GM19463 (cell line): Measurements from ENCODE around the gene GABBR2.

Experiments used
- ATAC-seq: cut with Tn5 transposase; IDR thresholded peaks from one replicate; pipeline ENCODE4 v1.9.1; 2021; ENCODE audit warnings: mild to moderate bottlenecking, moderate library complexity; ENCODE audit not compliant: unreplicated experiment

The GABBR2 gene

DNA sequence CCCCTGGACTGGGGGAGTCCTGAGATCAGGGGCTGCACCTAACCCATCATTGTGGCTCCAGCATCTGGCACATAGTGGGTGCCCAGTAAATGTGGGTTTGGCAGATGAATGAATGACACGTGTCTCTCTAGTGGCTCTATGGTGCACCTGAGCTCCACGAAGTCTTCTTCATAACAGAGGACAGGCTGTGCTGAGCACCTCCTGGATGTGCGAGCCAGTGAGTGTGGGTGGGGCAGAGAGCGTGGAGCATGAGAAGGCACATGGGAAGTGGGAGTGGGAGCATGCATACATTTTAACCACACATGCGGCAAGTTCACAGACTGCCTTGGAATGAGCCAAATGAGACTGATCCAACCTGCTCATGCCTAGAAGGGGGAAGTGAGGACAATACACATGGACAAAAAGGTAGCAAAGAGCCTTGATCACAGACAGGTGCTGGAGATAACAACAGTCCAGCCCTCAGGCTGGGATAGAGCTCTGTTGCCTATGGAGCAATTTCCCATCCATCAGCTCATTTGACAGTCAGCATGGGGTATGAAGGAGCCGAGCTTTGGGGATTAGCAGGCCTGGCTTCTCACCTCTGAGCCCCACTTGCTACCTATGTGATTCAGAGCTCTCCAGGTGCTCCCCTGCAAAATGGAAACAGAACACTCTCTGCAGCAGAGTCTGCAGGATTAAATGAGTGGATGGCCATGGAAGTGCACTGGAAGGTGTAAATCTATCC, 377.0 kb downstream of the GABBR2 start:
- ATAC-seq = no peak

DNA sequence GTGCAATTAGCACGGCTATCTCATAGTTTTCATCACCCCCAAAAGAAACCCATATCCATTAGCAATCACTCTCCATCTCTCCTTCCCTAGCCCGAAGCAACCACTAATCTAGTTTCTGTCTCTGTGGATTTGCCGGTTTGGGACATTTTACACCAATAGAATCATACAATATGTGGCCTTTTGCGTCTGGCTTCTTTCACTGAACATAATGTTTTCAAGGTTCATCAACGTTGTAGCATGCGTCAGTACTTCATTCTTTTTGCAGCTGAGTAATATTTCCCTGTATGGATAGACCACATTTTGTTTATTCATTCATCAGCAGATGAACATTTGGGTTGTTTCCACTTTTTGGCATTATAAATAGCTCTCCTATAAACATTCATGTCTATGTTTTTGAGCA, 377.9 kb downstream of the GABBR2 start:
- ATAC-seq = no peak

DNA sequence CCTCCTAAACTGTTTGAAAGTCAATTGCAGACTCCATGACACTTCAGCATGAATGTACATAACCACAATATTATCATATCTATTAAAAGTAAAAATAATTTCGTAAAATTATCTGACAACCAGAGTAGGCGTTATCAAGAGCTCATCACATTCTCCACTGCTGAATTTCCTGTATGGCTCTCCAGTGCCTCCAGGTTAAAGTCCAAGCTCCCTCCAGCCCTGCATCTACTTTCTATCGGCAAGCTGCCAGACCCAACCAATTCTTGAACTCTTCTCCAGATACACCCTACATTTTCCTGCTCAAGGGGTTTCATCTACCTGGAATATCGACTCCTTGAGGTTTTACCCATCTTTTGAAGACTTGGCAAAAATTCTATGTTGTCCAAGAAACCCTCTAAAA, 378.8 kb downstream of the GABBR2 start:
- ATAC-seq = no peak

DNA sequence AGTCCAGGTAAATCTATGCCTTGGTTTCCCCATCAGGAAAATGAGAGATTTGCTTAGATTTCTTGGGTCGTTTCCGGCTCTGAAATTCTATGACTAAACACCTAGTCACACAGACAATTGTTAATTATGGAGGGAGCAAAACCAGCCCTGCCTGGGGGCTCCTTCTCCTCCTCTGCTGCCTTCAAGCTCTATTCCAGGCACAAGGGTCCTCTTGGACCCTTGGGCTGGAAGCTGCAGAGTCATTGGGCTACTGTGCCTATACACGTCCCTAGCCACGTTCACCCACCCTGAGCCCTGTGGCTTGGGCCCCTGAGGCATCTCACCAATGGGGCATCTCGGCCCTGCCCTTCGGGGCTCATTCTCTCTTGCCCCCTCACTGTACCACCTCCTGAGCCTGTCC, 379.5 kb downstream of the GABBR2 start:
- no peak for ATAC-seq

DNA sequence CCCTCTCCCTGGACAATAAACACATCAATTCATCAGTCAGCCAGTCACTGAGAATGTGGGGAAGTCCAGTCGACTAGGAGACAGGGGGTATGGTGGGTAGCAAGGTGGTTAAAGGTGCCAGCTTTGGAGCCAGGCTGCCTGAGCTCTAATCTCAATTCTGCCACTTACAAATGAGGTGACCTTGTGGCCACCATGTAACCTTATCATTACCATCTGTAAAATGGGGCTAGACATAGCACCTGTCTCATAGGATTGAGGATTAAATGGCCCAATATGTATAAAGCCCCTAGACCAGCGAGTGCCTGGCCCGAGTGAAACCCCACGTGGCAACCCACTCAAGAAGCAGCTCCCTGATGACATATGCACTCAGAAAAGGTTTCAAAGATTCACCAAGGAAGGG, 380.0 kb downstream of the GABBR2 start:
- no peak for ATAC-seq

DNA sequence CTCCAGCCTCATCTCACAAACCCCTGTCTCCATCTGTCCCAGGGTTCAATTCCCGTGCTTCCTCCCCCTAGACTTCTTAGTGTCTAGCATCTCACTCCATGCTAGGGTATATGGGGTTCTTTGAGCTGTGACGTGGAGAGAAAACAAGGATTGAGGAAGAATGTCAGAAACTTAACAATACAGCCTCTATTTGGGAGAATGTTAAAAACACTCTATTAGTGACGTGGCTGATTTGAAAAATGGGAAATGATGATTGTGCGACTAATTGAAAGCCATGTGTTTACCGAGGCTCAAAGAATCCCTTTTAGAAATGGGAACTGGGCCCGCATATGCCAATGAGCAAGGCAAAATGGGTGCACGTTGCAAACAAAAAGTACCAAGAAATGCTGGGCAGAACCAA, 380.6 kb downstream of the GABBR2 start:
- no peak for ATAC-seq

DNA sequence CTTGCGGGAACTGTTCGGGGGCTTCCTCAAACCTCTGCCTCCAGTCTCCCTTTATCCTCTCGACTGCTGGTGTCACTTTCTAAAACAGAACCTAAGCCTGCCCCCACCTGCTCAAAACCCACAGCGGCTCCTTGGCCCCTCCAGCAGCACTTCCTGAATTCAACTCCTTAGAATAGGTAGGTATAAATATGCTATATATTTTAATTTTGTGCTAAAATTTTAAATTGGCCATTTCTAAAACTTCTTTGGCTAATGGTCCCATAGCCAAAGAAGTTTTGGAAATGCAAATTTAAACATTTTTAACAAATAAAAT, 381.5 kb downstream of the GABBR2 start:
- no peak for ATAC-seq

DNA sequence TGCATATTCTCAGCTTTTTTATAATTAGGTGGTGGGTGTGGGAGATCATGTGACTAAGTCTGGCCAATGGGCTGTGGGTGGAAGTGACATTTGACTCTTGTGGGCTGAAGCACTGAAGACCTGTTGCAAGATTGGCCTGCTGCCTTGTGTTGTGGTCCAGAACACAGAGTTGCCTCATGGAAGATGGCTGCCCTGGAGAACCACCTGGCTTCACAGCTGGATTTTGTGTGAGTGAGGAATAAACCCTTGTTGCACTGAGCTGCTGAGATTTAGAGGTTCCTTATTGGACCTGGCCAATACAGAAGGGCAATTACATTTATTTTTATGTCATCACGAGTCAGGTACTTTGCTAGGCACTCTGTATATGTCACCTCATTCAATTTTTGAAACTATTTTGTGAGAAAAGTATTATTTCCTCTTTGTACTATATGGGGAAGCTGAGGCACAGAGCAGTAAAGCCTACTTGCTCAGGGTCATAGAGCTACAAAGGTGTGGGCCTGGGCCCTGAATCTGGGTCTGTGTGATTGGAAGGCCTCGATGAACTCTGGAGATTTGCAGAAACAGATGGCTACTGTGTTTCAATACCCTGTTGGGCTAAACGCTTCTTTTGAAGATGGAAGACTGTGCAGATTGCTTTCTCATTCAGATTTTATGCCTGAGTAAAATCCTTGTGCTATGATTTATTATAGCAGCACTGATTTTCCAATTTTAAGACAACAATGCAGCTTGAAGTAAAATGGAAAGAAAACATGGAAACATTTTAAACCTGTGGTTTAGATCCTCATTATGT, 382.1 kb downstream of the GABBR2 start:
- no peak for ATAC-seq

DNA sequence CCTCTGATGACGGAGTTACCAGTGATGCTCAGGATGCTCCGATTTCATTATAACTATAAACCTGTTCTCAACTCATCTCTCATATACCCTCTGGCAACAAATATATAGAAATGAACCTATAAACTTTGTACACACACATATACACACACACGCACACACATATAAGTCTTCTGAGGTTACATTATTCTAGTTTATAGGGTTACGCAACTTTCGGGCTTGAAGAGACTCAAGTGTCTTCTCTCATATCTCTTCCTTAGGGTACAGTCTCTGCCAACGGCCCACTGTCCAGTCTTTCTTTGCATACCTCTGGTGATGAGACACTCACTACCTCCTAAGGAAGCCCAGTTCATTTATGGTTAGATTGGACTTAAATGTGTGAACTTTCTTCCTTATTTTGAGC, 383.9 kb downstream of the GABBR2 start:
- no peak for ATAC-seq

DNA sequence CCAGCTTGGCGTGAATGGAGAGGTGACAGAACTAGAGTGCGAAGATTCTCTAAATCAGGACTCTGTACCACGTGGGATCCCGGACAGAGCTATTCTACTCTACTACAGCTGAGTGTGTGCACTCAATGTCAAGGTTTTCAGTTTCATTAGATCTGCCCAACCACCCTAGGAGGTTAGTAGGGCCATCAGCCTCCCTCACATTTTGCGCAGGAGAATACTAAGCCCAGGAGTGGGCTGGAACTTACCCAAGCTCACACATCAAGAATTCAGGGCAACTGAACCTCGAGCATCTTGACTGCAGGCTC, 385.0 kb downstream of the GABBR2 start:
- no peak for ATAC-seq

DNA sequence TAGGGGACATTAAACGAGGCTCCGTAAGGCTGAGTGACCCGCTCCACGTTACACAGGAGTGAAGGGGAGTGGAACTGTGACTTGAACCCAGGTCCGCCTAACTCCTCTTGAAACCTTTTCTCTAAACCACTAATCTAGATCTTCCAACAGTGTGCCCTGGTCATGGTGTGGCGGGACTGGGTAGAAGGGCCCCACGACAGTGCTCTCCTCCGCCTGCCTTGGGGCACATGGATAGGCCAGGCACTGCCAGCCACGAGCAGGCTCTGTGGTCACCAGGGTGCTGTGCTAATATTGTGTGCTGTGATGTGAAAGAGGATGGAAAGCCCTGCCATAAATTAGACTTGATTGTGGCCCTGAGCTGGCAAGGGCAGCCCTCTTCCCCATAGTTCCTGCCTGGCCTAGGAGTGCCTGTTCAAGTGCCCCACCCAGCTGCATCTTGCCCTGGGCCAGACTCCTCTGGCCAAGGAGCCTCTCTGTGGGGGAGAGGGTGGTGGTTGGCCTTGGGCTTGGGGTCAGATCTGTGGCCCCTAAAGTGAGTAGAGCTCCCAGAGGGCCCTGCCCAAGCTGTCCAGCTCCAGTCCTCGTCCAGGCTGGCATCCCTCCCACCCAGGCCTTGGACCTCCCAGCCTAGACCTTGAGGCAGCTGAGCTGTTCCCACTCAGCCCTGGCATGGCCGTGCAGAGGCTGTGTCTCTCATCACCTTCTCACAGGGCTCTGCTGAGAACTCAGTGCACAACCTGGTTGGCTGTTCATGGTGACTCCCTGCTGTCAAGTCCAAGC, 385.5 kb downstream of the GABBR2 start:
- ATAC-seq = no peak

DNA sequence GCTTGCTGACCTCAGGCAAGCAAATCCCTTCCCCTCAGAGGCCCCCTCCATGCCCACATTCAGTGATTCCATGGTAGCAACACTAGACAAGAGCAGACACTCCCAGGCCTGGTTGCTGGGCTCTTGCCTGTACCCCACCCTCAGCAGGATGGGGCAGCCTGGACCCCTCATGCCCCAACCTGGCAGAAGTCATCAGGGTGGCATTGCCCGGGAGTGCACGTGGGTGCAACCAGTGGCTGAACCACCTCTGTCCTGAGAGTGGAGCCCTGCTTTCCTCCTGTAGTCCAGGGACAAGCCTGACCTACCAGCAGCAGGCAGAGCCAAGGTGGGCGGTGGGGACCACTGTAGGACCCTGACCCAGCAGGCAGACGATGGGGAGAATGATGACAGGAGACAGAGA, 387.5 kb downstream of the GABBR2 start:
- no peak for ATAC-seq

DNA sequence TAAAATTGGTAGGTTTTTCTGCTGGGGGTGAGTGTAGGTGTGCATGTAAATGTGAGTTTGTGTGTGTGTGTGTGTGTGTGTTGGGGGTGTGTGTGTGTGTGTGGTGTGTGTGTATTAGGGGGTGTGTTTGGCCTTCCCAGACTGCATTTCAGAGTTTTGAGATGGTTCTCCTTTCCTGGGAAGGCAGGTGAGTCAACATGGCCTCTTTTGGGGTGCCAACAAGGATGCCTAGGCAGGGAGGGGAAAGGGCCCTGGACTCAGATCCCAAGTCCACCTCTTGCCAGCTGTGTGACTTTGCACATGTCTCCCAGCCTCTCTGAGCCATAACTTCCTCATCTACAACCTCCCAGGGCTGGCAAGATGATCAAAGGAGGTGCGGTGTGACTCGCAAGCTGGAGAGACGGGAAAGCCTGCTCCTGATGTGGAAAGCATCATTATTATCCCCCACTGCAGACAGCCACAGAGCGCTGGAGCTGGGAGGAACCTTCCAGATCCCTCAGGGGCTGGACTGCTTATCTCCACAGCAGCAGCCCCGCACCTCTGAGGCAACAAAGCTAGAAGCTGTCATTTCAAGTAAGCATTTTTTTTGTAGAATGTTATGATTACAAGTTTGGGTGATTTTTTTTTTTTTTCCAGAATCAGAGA, 389.8 kb downstream of the GABBR2 start:
- ATAC-seq = no peak

DNA sequence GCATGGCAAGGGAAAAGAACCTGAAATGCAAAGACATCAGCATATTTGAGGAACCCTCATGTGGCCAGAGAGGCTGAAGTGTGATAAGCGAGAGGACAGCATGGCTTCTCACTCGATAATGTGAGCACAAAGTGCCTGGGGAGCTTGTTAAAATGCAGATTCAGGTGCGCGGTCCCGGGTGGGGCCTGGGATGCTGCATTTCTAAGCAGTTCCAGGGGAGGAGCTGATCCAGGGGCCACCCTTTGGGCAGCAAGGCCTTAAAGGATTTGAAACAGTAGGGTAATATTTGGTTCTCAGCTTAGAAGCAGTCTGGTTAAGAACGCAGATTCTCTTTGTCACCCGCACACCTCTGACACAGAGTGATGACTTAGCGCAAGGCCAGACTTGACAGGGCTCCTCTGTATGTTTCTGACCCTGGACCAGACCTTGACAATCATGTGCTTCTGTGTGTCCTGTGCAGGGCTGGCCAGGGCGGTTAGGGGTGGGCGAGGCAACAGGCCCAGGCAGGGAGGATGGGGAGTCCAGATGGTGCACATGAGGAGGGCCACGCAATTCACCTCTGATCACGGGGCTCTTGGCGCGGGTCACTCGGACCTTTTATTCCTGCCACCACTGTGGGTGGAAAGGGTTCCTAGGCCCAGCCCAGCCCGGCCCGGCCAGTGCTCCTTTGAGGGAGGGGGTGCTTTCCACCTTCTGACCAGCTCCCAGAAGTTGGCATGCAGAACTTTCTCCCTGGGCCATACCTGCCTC, 390.5 kb downstream of the GABBR2 start:
- no peak for ATAC-seq

DNA sequence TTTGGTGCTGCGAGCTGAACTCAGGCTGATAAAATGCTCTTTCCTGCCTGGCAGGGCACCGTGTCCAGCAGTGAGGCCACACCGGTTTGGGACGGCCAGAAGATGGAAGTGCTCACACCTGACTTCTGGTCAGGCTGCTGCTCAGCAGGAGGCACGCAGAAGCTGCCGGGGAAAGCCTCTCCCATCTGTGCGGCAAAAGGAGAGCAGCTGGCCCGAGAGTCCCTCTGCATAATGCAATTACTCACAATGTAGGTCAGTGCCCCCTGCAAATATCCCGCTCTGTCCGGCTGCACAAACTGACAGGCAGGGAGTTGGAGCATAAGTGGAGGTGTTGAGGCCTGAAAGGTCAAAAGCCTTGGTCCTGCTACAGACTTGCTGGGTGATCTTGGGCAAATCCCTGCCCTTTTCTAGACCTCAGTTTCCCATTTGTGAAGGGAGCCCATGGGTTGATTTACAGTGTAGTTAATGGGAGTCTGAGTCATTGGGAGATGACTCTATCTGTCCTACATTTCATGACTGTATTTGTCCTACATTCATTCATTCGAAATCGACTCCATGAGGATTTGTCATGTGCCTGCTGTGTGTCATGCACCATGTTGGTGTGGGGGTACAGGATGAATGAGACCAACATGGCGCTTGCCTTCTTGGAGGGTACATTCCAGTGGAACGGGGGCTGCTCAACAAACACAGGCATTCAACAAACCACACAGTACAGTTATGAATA, 391.4 kb downstream of the GABBR2 start:
- no peak for ATAC-seq

DNA sequence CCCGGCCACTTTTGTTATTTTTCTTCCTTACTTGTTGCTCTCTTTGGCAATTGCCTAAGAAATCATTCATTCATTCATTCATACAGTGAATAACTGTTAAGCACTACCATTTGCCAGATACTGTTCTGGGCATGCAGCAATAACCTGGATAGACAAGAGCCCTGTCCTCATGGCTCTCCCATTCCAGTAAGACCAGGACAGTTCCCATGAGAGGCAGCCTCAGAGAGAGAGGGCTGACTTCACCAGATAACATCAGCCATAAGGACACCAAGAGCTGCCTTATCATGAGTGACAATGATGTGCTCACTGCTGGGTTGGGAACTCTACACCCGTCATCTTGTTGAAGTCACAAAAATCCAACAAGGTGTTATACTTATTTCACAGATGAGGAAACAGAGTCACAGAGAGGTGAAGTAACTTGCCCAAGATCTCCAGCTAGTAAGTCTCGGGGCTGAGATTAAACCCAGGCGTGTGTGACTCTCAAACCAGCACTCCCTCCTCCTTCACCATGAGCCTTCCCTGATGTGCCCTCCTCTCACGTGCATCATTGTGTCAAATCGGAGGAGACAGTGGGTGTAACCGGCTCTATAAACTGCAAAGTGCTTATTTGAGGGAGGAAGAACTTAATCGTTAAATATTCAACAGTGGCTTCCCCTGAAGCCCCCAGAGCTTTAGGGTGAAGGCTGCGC, 392.1 kb downstream of the GABBR2 start:
- no peak for ATAC-seq

DNA sequence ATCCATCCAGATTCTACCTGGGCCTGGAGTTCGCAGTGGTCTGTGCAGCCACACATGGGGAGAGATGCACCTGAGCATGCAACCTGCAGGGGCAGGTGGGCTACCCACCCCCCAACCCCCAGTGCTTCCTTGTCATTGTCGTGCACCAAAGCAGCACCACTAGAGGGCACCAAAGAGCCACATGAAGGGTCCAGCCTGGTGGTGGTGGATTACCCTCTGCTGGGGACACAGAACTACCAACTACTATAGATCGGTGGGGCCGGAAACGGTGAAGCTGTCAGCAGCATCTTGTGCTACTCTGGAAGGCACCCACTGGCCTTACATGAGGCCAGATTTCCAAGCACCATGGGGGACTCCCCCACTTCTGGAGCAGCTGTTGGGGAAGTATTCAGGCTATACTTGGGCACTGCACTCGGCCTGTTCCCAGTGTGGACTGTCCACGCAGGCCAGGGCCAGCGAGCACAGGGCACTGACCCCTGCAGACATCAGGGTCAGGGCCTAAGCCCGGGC, 393.1 kb downstream of the GABBR2 start:
- peak; percentile 62 for ATAC-seq

DNA sequence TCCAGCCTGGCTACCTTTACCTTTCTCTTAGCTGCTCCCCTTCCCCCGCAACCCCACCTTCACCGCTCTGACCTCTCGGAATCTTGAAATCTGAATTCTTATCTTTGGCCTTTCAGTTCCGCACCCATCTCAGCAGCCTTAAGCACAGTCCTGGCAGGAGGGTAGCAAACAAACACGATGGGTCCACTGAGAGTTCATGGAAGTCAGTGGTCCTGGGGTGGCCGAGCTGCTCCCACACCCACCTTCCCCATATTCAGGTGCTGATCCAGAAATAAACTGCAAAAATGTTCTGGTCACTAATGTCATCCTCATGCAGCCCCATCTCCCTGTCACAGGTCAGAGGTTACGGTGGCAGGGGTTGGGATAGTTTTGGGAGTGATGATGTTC, 393.7 kb downstream of the GABBR2 start:
- ATAC-seq = no peak

DNA sequence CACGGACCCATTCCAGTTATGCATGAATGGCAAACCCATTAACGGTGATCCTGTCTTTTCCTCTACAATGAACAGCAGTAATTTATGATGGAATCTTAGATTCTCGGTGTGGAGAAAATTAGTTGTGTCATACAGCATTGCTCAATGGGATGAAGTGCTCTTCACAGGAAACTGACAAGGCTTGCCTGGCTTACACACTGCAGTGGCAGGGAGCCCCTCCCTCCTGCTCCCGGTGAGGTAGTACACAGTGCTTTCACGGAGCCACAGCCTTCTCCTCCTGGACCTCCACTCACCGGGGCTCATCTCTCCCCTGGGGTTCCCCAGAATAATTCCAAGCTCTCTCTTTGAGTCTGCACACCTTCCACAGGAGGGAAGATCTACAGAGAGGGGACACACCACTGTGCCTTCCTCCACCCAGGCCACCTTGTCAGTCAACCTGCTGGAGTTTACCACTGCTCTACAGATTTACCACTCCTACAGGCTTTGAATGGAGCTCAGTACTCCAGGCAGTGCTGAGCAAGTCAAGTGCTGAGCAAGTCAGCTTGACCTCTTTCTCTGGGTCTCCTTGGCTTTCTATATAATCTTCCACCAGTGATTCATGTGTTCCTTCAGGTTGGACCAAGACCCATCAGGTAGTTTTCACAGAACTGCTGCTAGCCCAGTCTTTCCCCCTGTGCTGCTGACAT, 394.2 kb downstream of the GABBR2 start:
- ATAC-seq = no peak
